HG03039 (cell line): ENCODE results near the gene ZNF397.

ENCODE experiments used
- ATAC-seq: cut with Tn5 transposase; IDR thresholded peaks from one replicate; pipeline ENCODE4 v1.9.1; 2021; ENCODE audit warnings: mild to moderate bottlenecking, moderate library complexity; ENCODE audit not compliant: unreplicated experiment

ZNF397 gene

GRCh38 chr18:35245719-35246317, 5.0 kb downstream of the ZNF397 start:
- no peak for ATAC-seq

GRCh38 chr18:35246831-35247230, 6.0 kb downstream of the ZNF397 start:
- ATAC-seq: no peak

DNA sequence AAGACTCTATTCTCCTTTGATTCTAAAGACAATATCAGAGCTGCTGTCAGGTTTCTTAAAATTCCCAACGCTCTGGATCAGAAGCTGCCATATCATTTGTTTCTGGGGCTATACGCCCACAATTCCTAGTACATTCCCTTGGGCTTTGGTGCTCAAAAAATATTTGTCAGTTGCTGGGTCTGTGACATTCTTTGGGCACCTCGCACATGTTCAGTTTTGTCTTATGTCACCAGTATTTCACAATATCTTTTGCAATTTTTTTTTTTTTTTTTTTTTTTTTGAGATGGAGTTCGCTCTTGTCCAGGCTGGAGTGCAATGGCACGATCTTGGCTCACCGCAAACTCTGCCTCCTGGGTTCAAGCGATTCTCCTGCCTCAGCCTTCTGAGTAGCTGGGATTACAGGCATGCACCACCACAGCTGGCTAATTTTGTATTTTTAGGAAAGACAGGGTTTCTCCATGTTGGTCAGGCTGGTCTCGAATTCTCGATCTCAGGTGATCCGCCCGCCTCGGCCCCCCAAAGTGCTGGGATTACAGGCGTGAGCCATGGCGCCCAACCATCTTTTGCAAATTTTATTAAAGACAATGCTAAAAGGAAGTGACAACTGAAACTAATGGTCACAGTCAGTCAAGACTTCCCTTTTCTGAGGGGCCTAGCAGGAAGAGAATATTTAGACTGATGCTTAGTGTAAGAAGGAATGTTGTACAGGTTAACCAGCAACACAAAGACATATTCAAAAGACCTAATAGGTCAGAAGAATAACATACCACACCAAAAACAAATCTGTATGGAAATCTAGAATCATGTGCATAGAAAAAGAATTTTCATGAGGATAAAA, 6.8 kb downstream of the ZNF397 start:
- ATAC-seq: no peak

- no peak for ATAC-seq
Observed at GRCh38 chr18:35248429-35248828, 7.6 kb downstream of the ZNF397 start.

DNA sequence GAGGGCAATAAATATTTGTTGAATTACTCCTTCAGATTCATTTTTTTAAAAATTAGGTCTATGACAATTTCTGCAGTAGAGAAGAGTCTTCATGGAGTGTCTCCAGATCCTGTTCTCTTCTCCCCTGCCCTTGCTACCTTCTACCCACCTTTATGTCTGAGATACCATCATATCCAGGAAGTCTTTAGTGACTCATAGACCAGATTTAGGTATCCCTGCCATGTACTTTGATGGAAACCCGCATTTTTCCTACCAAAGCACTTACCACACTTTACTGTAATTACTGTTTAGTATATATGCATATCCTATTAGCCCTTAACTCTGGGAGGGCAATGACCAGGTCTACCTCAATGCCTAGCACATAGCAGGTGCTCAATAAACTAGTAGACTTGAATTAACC, 11.6 kb downstream of the ZNF397 start:
- ATAC-seq: no peak

- ATAC-seq: no peak
Observed at GRCh38 chr18:35253655-35254287, 12.9 kb downstream of the ZNF397 start.

- ATAC-seq: no peak
Observed at GRCh38 chr18:35256947-35257346, 16.1 kb downstream of the ZNF397 start.

GRCh38 chr18:35264409-35264808, 23.6 kb downstream of the ZNF397 start:
- no peak for ATAC-seq

DNA sequence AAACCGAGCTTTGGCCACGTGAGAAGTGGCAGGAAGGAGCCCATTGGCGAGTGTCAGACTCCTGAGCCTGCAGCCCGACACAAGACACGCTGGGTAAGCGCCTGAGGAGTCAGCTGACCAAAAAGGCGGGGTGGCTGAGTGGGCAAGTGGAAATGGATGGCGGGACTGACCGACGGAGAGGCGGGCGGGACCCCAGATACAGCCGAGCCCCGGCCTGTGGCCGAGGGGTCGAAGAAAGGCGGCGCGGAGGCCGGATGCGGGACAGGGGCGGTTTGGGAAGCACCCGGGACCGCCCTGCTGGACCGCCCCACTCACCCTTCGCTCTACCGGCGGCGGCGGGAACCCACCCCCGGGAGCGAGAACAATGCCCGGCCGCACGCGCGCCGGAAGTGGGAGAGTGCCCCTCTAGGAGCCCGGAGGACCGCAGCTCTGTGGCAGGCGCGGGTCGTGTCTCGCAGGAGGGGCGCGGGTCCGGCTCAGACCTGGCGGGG, 26.4 kb downstream of the ZNF397 start:
- ATAC-seq: no peak

- no peak for ATAC-seq
Observed at GRCh38 chr18:35267809-35268208, 27.0 kb downstream of the ZNF397 start.

DNA sequence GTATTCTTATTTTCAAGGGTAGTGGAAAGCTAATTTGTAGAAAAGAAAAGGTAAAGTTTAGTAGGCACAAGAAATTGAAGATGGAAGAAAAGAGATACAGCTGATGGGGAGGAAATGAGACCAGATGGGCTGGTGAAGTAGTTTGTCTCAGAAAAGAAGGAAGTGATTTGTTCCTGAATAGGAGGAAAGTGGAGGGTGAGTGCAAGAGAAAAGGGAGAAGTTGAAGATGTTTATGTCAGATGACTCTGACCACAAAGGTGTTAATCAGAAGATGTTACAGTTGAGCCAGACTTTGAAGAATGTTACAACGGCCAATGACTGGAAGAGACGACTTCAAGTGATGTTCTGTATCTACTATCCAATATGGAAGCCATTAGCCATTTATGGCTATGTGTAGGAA, 28.0 kb downstream of the ZNF397 start:
- no peak for ATAC-seq

DNA sequence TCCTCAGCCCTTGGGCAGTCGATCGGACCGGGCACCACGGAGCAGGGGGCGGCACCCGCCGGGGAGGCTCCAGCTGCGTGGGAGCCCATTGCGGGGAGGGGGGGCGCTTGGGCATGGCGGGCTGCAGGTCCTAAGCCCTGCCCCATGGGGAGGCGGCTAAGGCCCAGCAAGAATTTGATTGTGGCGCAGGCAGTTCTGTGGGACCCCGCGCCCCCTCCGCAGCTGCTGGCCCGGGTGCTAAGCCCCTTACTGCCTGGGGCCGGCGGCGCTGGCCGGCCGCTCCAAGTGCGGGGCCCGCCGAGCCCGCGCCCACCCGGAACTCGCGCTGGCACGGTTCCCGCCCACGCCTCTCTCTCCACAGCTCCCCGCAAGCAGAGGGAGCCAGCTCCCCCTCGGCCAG, 30.8 kb downstream of the ZNF397 start:
- no peak for ATAC-seq

GRCh38 chr18:35276267-35276666, 35.4 kb downstream of the ZNF397 start:
- ATAC-seq: no peak

GRCh38 chr18:35277633-35278032, 36.8 kb downstream of the ZNF397 start:
- no peak for ATAC-seq

DNA sequence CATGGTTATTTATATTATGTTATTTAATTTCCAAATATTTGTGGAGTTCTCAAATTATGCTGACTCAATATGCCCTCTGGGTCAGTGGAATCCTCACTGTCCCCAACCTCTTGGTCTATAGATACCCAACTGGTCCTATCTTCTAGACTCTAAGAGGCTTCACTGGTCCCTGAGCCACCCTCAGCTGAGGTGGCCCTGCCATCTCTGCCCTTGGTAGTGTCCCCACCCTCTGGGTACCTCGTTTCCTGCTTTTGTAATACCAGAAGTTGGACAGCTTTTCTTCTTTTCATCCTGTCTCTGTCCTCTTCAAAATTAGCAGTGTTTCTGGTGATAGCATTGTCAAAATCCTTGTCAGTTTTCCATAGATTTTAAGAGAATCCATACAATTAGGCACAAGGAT, 37.3 kb downstream of the ZNF397 start:
- no peak for ATAC-seq

DNA sequence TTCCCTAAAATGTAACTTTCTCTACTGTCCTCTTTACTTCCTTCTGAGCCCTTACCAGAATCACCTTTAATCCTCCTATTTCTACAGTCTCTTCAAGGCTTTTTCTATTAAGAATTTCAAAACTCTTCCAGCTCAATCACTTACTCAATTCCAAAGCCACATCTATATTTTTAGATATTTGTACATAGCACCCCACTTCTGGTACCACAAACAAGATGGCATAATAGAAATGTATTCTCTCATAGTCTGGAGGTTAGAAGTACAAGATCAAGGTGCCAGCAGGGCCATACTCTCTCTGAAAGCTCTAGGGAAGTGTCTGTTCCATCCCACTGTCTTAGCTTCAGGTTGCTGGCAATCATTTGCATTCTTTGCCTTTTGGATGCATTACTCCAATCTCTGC, 38.1 kb downstream of the ZNF397 start:
- no peak for ATAC-seq

DNA sequence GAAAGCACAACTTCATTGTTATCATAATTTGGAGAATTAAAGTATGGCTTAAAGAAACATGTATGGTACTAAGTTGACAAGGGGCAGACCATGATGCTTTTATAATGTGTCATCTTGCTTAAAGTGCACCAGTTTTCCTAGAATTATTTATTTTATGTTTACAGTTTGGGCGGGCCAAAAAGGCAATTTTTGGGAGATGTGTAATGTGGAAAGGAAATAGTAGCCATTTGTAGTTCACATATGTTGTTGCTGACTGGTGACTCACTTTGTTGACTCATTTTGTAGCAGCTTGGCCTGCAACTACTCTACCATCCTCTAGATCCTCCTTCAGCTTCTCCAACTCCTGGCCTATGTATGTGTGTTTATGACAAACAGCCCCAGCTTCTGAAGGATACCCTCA, 41.5 kb downstream of the ZNF397 start:
- ATAC-seq: no peak

DNA sequence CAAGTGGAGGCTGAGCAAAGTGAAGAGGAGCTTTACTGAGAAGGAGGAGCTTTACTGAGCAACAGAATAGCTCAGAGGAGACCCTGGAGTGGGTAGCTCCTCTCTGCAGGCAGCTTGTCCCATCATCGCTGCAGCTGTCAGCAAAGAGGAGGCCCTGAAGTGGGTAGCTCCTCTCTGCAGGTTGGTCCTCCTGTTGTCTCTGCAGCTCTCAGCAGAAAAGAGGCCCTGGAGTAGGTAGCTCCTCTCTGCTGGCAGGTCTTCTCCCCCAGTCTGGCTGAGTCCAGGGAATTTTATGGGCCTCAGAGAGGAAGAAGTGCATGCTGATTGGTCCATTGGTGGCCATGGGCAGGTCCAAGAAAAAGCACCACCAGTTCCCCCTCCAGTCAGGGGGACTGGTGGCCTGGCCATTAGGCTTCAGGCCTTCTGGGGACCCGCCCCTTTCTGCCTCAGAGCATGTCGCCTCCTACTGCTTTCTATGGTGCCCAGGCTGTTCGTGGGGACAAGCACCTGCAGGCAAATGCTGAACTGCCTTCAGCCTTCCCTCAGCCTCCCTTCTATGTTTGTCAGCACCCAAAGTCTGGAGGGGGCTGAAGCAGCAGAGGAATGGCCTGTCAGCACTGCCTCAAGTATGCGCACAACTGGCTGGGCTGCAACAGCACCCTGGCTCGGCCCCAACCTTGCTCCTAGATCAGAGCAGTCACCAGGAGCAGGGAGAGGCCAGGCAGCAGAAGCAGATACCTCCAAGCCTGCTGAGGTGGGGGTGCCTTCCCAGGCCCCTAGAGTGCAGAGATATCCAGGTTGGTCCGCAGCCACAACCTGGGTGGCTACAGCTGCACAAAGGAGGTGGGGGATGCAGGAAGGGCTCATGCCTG, 43.3 kb downstream of the ZNF397 start:
- ATAC-seq: no peak

GRCh38 chr18:35284841-35285240, 44.0 kb downstream of the ZNF397 start:
- no peak for ATAC-seq

GRCh38 chr18:35289293-35289692, 48.5 kb downstream of the ZNF397 start:
- no peak for ATAC-seq

GRCh38 chr18:35289727-35290093, 48.9 kb downstream of the ZNF397 start:
- ATAC-seq: peak; percentile 29
